Endometrial microvascular endothelial cells (primary cell): ENCODE data around the gene TMED7. TPM values are rescaled to one million over a fixed set of nuclear protein-coding genes. Genes with fewer than 3 reads are reported as not detected.
"Not testable (repeated sequence)": the region's sequence is repeated elsewhere in the genome, so short reads cannot be mapped to it uniquely, and the experiment has no call there.

ENCODE experiments used
- in situ Hi-C: cut with HindIII; loops from 2 replicates; pipeline ENCODE4 v1.10.0; 2017; ENCODE audit warnings: low sequenced_read_pairs, low pct_unique_long_range_greater_than_20kb; ENCODE audit errors: inconsistent ontology term
- total RNA-seq: library from RNA; depleted of rRNA; stranded (reverse); fragments of >200 nt; gene quantifications from one replicate; pipeline ENCODE4 v1.2.3, GENCODE V29; 2015; ENCODE audit errors: inconsistent ontology term

TMED7 gene
- total RNA-seq, result 97.7 TPM

- in situ Hi-C loops, result no loop called here
Observed at GRCh38 chr5:115625579-115626444, at the start of gene TMED7. TSS of gene TMED7 (minus strand) at chr5:115626036. CDS start at chr5:115625792, 244 bp downstream.

- in situ Hi-C loops, result not testable (repeated sequence)
Observed at GRCh38 chr5:115674782-115675181, 48.9 kb upstream of the TMED7 start.

- in situ Hi-C loops, result no loop called here
Observed at GRCh38 chr5:115673596-115673995, 47.8 kb upstream of the TMED7 start.

- in situ Hi-C loops, result no loop called here
Observed at GRCh38 chr5:115671939-115672338, 46.1 kb upstream of the TMED7 start.

- in situ Hi-C loops, result no loop called here
Observed at GRCh38 chr5:115666023-115666422, 40.2 kb upstream of the TMED7 start.

- in situ Hi-C loops, result no loop called here
Observed at GRCh38 chr5:115661563-115661962, 35.7 kb upstream of the TMED7 start.

- in situ Hi-C loops, result no loop called here
Observed at GRCh38 chr5:115661101-115661500, 35.3 kb upstream of the TMED7 start.

GRCh38 chr5:115657881-115658233 is 32.0 kb upstream of the TMED7 start:
- in situ Hi-C loops, result no loop called here

GRCh38 chr5:115657125-115657880 is 31.5 kb upstream of the TMED7 start:
- in situ Hi-C loops, result no loop called here

- in situ Hi-C loops, result no loop called here
Observed at GRCh38 chr5:115656404-115656803, 30.6 kb upstream of the TMED7 start.

GRCh38 chr5:115655994-115656393 is 30.2 kb upstream of the TMED7 start:
- in situ Hi-C loops, result no loop called here

- in situ Hi-C loops, result no loop called here
Observed at GRCh38 chr5:115649541-115649940, 23.7 kb upstream of the TMED7 start.

- in situ Hi-C loops, result no loop called here
Observed at GRCh38 chr5:115648056-115648455, 22.2 kb upstream of the TMED7 start.

- in situ Hi-C loops, result not testable (repeated sequence)
Observed at GRCh38 chr5:115645386-115645785, 19.6 kb upstream of the TMED7 start.

GRCh38 chr5:115644046-115644445 is 18.2 kb upstream of the TMED7 start:
- in situ Hi-C loops, result no loop called here

GRCh38 chr5:115641948-115642347 is 16.1 kb upstream of the TMED7 start:
- in situ Hi-C loops, result no loop called here

GRCh38 chr5:115640274-115640673 is 14.4 kb upstream of the TMED7 start:
- in situ Hi-C loops, result no loop called here

- in situ Hi-C loops, result no loop called here
Observed at GRCh38 chr5:115639377-115639776, 13.5 kb upstream of the TMED7 start.

GRCh38 chr5:115637507-115637906 is 11.7 kb upstream of the TMED7 start:
- in situ Hi-C loops, result no loop called here

GRCh38 chr5:115636008-115636407 is 10.2 kb upstream of the TMED7 start:
- in situ Hi-C loops, result no loop called here
